CD14-positive monocyte (primary cell): Measurements from ENCODE around the gene COL9A2. TPM values are rescaled to one million over a fixed set of nuclear protein-coding genes. Genes with fewer than 3 reads are reported as not detected.

Experiments
- DNase-seq, 3 donors: peaks; one replicate each; pipeline ENCODE4 v3.0.0-alpha.2; 2011 to 2022
- H2AFZ ChIP-seq: 2 replicates; pipeline ENCODE4 v1.6.0; 2012; ENCODE audit warnings: mild to moderate bottlenecking, low read depth, low read length, inconsistent platforms; ENCODE audit not compliant: insufficient read depth, poor library complexity, severe bottlenecking
- H3K27ac ChIP-seq, 2 donors: 1 replicate in 1 of 2; 2 replicates in 1 of 2; pipeline ENCODE4 v1.5.1; 2012 to 2013; ENCODE audit warnings: low read length in 2 of 2, control low read depth in 1 of 2, inconsistent platforms in 1 of 2, low read depth in 1 of 2, mild to moderate bottlenecking in 1 of 2
- H3K27me3 ChIP-seq, 2 donors: one replicate each; pipeline versions ENCODE4 v1.6.0 to v1.6.1; 2011 to 2013; ENCODE audit warnings: low read length in 2 of 2; ENCODE audit not compliant: control insufficient read depth in 2 of 2, insufficient read depth in 2 of 2
- H3K36me3 ChIP-seq, 2 donors: replicated peaks in 1 of 2; 1 replicate in 1 of 2; 2 replicates in 1 of 2; pipeline versions ENCODE4 v1.5.1 to v1.6.1; 2012 to 2013; ENCODE audit warnings: low read length in 2 of 2, control low read depth in 1 of 2, inconsistent platforms in 1 of 2, mild to moderate bottlenecking in 1 of 2; ENCODE audit not compliant: insufficient read depth in 2 of 2, control insufficient read depth in 1 of 2
- H3K4me1 ChIP-seq, 2 donors: 1 replicate in 1 of 2; 2 replicates in 1 of 2; pipeline versions ENCODE4 v1.5.1 to v1.6.1; 2012 to 2013; ENCODE audit warnings: low read length in 2 of 2, control low read depth in 1 of 2, inconsistent platforms in 1 of 2, mild to moderate bottlenecking in 1 of 2, moderate library complexity in 1 of 2; ENCODE audit not compliant: insufficient read depth in 2 of 2, control insufficient read depth in 1 of 2
- H3K4me2 ChIP-seq: replicated peaks from 2 replicates; pipeline ENCODE3; 2012; ENCODE audit warnings: low read length, moderate library complexity, mild to moderate bottlenecking; ENCODE audit not compliant: poor library complexity, severe bottlenecking; ENCODE audit errors: extremely low read depth
- H3K4me3 ChIP-seq, 3 experiments: fragments of 200-600 bp in 1 of 3; sonication (generic) in 1 of 3; replicated peaks in 1 of 3; 1 replicate in 2 of 3; 2 replicates in 1 of 3; pipeline ENCODE4 v1.5.1; 2011 to 2013; ENCODE audit warnings: low read length in 3 of 3, mild to moderate bottlenecking in 3 of 3, control low read depth in 2 of 3, low read depth in 2 of 3, inconsistent platforms in 1 of 3, moderate library complexity in 1 of 3
- H3K79me2 ChIP-seq: 2 replicates; pipeline ENCODE4 v1.6.0; 2012; ENCODE audit warnings: mild to moderate bottlenecking, control low read depth, inconsistent platforms, low read length, moderate library complexity; ENCODE audit not compliant: insufficient read depth
- H3K9ac ChIP-seq: 2 replicates; pipeline ENCODE4 v1.6.0; 2017; ENCODE audit warnings: low read length, mild to moderate bottlenecking; ENCODE audit not compliant: insufficient read depth, poor library complexity, severe bottlenecking
- H3K9me3 ChIP-seq, 2 donors: replicated peaks in 1 of 2; 1 replicate in 1 of 2; 2 replicates in 1 of 2; pipeline versions ENCODE4 v1.5.1 to v1.6.1; 2012 to 2013; ENCODE audit warnings: low read length in 2 of 2, control low read depth in 1 of 2; ENCODE audit not compliant: control insufficient read depth in 1 of 2, insufficient read depth in 1 of 2
- H4K20me1 ChIP-seq: 2 replicates; pipeline ENCODE4 v1.6.0; 2012; ENCODE audit warnings: mild to moderate bottlenecking, low read length, control low read depth, moderate library complexity; ENCODE audit not compliant: insufficient read depth
- H3K27ac Mint-ChIP-seq, 7 donors: one replicate each; pipeline ENCODE4 v1.8.0; 2020; ENCODE audit warnings: mild to moderate bottlenecking in 7 of 7, mixed read lengths in 7 of 7, moderate library complexity in 6 of 7, inconsistent platforms in 2 of 7
- H3K27me3 Mint-ChIP-seq, 3 donors: one replicate each; pipeline ENCODE4 v1.8.0; 2021 to 2022; ENCODE audit warnings: low read depth in 3 of 3, mild to moderate bottlenecking in 3 of 3, mixed read lengths in 3 of 3, moderate library complexity in 3 of 3, inconsistent platforms in 1 of 3
- H3K36me3 Mint-ChIP-seq, 2 donors: one replicate each; pipeline ENCODE4 v1.8.0; 2020; ENCODE audit warnings: mixed read lengths in 2 of 2, inconsistent platforms in 1 of 2, mild to moderate bottlenecking in 1 of 2
- H3K4me1 Mint-ChIP-seq: one replicate; pipeline ENCODE4 v1.8.0; 2020; ENCODE audit warnings: mild to moderate bottlenecking, mixed read lengths
- H3K4me3 Mint-ChIP-seq, 2 donors: one replicate each; pipeline ENCODE4 v1.8.0; 2020; ENCODE audit warnings: mild to moderate bottlenecking in 2 of 2, mixed read lengths in 2 of 2, moderate library complexity in 1 of 2
- H3K9me3 Mint-ChIP-seq, 7 donors: one replicate each; pipeline ENCODE4 v1.8.0; 2020 to 2022; ENCODE audit warnings: mixed read lengths in 7 of 7, mild to moderate bottlenecking in 6 of 7, moderate library complexity in 6 of 7, inconsistent platforms in 2 of 7
- intact Hi-C, 2 donors: fragments of 100-400 bp; cut with micrococcal nuclease; formaldehyde crosslinking; loops; one replicate each; pipeline versions ENCODE4 v1.15.0 to v1.15.1; 2023
- polyA plus RNA-seq, 3 donors: library from polyadenylated mRNA; depleted of rRNA in 1 of 3; unstranded in 2 of 3; stranded (reverse) in 1 of 3; fragments of 300-500 nt in 2 of 3; fragments of >200 nt in 1 of 3; fragmentation: Illumina TruSeq in 2 of 3; gene quantifications; 1 replicate in 2 of 3; 2 replicates in 1 of 3; pipeline ENCODE4 v1.2.3, GENCODE V29; 2012 to 2021
- TF ChIP-seq, protein P1 (sequence below): fragments of 200-600 bp; IDR thresholded peaks from one replicate; pipeline ENCODE4 v1.8.0; 2022; ENCODE audit warnings: antibody characterized with exemption, mild to moderate bottlenecking

Gene COL9A2
- polyA plus RNA-seq, 3 donors, result 2.0 to 24.3 (median 2.6) TPM

- Mint-ChIP-seq H3K4me1 (peaks cover 46% of the 10 kb centered on the region), H3K4me3 (no peak overlapping the region)
Measured at GRCh38 chr1:40360631-40361030, 43.5 kb upstream of the COL9A2 start.

DNA sequence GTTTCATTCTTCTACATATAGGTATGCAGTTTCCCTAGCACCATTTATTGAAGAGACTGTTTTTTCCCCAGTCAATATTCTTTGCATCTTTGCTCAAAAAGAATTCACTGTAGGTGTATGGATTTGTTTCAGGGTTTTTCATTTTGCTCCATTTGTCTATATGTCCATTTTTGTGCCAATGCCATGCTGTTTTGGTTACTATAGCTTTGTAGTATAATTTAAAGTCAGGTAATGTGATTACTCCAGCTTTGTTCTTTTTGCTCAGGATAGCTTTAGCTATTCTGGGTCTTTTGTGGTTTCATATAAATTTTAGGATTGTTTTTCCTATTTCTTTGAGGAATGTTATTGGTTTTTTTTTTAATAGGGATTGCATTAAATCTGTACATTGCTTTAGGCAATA lies 40.5 kb upstream of the COL9A2 start:
- TF ChIP-seq, protein P1, sequence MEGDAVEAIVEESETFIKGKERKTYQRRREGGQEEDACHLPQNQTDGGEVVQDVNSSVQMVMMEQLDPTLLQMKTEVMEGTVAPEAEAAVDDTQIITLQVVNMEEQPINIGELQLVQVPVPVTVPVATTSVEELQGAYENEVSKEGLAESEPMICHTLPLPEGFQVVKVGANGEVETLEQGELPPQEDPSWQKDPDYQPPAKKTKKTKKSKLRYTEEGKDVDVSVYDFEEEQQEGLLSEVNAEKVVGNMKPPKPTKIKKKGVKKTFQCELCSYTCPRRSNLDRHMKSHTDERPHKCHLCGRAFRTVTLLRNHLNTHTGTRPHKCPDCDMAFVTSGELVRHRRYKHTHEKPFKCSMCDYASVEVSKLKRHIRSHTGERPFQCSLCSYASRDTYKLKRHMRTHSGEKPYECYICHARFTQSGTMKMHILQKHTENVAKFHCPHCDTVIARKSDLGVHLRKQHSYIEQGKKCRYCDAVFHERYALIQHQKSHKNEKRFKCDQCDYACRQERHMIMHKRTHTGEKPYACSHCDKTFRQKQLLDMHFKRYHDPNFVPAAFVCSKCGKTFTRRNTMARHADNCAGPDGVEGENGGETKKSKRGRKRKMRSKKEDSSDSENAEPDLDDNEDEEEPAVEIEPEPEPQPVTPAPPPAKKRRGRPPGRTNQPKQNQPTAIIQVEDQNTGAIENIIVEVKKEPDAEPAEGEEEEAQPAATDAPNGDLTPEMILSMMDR, result no peak
- Histone ChIP-seq H2AFZ (no peak overlapping the region), H3K27ac (no peak overlapping the region), H3K9me3 (peaks cover 4 to 8% of the 10 kb centered on the region in 2 donors), H3K9ac (no peak overlapping the region), H4K20me1 (peaks cover 24% of the 10 kb centered on the region), H3K4me1 (peaks cover 55 to 67% of the 10 kb centered on the region in 2 donors), H3K4me3 (peak overlapping the region in 1 of 3 experiments; percentile 38), H3K27me3 (no peaks in the 10 kb centered on the region), H3K36me3 (peaks cover 2 to 37% of the 10 kb centered on the region in 2 donors), H3K4me2 (no peak overlapping the region), H3K79me2 (peaks cover 30% of the 10 kb centered on the region)
- DNase-seq, result no peak
- Mint-ChIP-seq H3K4me3 (no peak overlapping the region), H3K27ac (no peak overlapping the region), H3K4me1 (peaks cover 63% of the 10 kb centered on the region), H3K27me3 (peaks cover 0 to 3% (median 2%) of the 10 kb centered on the region in 3 donors), H3K9me3 (peaks cover 8 to 21% (median 14%) of the 10 kb centered on the region in 7 donors), H3K36me3 (peaks cover 39 to 66% of the 10 kb centered on the region in 2 donors)
- intact Hi-C loops, result no loop called here

More at GRCh38 chr1:40360631-40361030, 43.5 kb upstream of the COL9A2 start:
- H3K36me3 Mint-ChIP-seq, result peaks cover 58 to 75% of the 10 kb centered on the region in 2 donors
- intact Hi-C loops, result no loop called here
- Histone ChIP-seq H3K4me2 (no peak overlapping the region), H3K79me2 (peaks cover 18% of the 10 kb centered on the region), H3K4me3 (no peak overlapping the region), H3K27me3 (no peaks in the 10 kb centered on the region), H3K4me1 (peaks cover 41 to 48% of the 10 kb centered on the region in 2 donors), H2AFZ (no peak overlapping the region), H3K9ac (no peak overlapping the region), H3K27ac (peak overlapping the region in 1 of 2 donors; percentile 7), H4K20me1 (peaks cover 26% of the 10 kb centered on the region), H3K9me3 (peaks cover 4 to 8% of the 10 kb centered on the region in 2 donors), H3K36me3 (peaks cover 12 to 57% of the 10 kb centered on the region in 2 donors)
- peaks cover 8 to 23% (median 14%) of the 10 kb centered on the region in 7 donors for H3K9me3 Mint-ChIP-seq
- H3K27ac Mint-ChIP-seq, result peak overlapping the region in 2 of 7 donors; percentile 37 to 66
- TF ChIP-seq, protein P1, result no peak
- DNase-seq, result no peak
- peaks cover 0 to 4% (median 3%) of the 10 kb centered on the region in 3 donors for H3K27me3 Mint-ChIP-seq
